ENCODE data around the gene EID2B.

EID2B gene

DNA sequence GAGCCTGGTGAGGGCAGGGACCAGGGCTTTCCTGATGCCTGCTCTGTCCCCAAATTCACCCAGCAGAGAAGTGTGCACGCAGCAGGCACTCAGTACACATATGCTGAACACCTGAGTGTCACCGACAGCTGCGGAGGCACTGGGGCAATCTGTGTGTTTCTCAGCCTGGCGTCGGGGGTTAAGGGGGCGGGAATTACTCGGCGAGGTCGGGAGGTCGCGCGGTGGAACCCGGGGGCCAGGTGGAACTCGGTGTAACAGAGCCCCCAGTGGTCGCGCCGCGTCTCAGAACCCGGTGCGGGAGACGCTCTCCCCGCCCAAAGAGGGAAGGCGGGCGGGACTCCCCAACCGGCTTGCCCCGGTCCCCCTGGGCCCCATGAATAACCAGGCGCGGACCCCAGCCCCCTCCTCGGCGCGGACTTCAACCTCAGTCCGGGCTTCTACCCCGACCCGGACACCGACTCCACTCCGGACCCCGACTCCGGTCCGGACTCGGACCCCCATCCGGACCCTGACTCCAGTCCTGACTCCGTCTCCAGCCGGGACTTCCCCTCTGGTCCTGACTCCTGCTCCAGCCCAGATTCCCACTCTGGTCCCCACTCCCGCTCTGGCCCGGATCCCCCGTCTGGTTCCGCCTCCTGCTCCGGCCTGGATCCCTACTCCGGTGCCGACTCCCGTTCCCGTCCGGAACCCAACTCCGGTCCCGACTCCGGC lies 17.7 kb downstream of the EID2B start, which contains the start of gene SELENOV:
Gene SELENOV, plus strand, starts transcription at position 300 of the 711 bp plus-strand sequence. Its CDS starts 74 bp downstream, at position 374.
- H3K36me3 ChIP-seq (ENCODE audit: control insufficient read depth in 2 of 2, insufficient read depth in 1 of 2, low read length in 2 of 2) = peaks cover 0 to 4% of the 10 kb centered on the region in 2 experiments; a peak in 1 of 3 replicates
- ChIA-PET CTCF (interaction anchor here (0.7 to 3.7 kb wide), 11 partner anchors 11 to 681 kb away, joined by 3 to 24 read pairs (median 5); partner anchors contain the start of genes EID2B and RPS16), POLR2A (interaction anchor here (0.6 to 0.9 kb wide), 2 partner anchors 74 to 79 kb away, joined by 3 to 11 read pairs; partner anchors contain the start of gene RPS16)
- peaks cover 17% of the 10 kb centered on the region for H3K4me1 ChIP-seq (ENCODE audit: control insufficient read depth, insufficient read depth, low read length)
- peak within 1 kb of the TSS; percentile 25 for H3K4me3 ChIP-seq (ENCODE audit: low read depth, low read length)
- no peaks in the 10 kb centered on the region for H3K9me3 ChIP-seq (ENCODE audit: control insufficient read depth, insufficient read depth, low read depth, low read length)
- peak within 1 kb of the TSS; percentile 16; the same call in 1 of the 2 replicates for H3K27ac ChIP-seq (ENCODE audit: extremely low read depth, low read depth, low read length)
- TF ChIP-seq ZNF214 (tag by site-specific recombination; IDR thresholded peaks at IDR 0.05; ENCODE audit: borderline replicate concordance) = no peak
- TF ChIP-seq ZNF394 (tag by site-specific recombination; IDR thresholded peaks at IDR 0.05; ENCODE audit: borderline replicate concordance) = no peak; the same call in 1 of the 2 replicates
- no peak for TF ChIP-seq ZNF561 (tag by site-specific recombination; IDR thresholded peaks at IDR 0.05; ENCODE audit: borderline replicate concordance)
- TF ChIP-seq ZNF626 (tag by site-specific recombination; IDR thresholded peaks at IDR 0.05) = no peak
- TF ChIP-seq, protein P1, sequence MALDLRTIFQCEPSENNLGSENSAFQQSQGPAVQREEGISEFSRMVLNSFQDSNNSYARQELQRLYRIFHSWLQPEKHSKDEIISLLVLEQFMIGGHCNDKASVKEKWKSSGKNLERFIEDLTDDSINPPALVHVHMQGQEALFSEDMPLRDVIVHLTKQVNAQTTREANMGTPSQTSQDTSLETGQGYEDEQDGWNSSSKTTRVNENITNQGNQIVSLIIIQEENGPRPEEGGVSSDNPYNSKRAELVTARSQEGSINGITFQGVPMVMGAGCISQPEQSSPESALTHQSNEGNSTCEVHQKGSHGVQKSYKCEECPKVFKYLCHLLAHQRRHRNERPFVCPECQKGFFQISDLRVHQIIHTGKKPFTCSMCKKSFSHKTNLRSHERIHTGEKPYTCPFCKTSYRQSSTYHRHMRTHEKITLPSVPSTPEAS (tag by site-specific recombination; IDR thresholded peaks at IDR 0.05) = no peak
- no peak for TF ChIP-seq ZNF292 (tag by site-specific recombination; IDR thresholded peaks at IDR 0.05; ENCODE audit: borderline replicate concordance, low read depth)
- TF ChIP-seq SCRT2 (tag by site-specific recombination; IDR thresholded peaks at IDR 0.05) = no peak
- no peak for TF ChIP-seq ZNF155 (tag by site-specific recombination; IDR thresholded peaks at IDR 0.05)
- peak; percentile 36; the same call in 1 of the 2 replicates for TF ChIP-seq ZBTB10 (tag by site-specific recombination; IDR thresholded peaks at IDR 0.05)
- no peak; the same call in 1 of the 2 replicates for TF ChIP-seq ZNF248 (tag by site-specific recombination; IDR thresholded peaks at IDR 0.05)
- no peak for TF ChIP-seq GLI2 (tag by site-specific recombination; IDR thresholded peaks at IDR 0.05; ENCODE audit: borderline replicate concordance, low read depth)
- TF ChIP-seq ZNF555 (tag by site-specific recombination; conservative IDR thresholded peaks at IDR 0.05) = no peak
- no peak for TF ChIP-seq GLI4 (tag by site-specific recombination; IDR thresholded peaks at IDR 0.05)
- TF ChIP-seq, protein P2, sequence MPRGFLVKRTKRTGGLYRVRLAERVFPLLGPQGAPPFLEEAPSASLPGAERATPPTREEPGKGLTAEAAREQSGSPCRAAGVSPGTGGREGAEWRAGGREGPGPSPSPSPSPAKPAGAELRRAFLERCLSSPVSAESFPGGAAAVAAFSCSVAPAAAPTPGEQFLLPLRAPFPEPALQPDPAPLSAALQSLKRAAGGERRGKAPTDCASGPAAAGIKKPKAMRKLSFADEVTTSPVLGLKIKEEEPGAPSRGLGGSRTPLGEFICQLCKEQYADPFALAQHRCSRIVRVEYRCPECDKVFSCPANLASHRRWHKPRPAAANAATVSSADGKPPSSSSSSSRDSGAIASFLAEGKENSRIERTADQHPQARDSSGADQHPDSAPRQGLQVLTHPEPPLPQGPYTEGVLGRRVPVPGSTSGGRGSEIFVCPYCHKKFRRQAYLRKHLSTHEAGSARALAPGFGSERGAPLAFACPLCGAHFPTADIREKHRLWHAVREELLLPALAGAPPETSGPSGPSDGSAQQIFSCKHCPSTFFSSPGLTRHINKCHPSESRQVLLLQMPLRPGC (tag by site-specific recombination; IDR thresholded peaks at IDR 0.05) = no peak
- TF ChIP-seq YY1 (tag by site-specific recombination; IDR thresholded peaks at IDR 0.05) = no peak
- TF ChIP-seq ZNF114 (tag by site-specific recombination; IDR thresholded peaks at IDR 0.05) = no peak
- no peak for TF ChIP-seq ZNF707 (tag by site-specific recombination; IDR thresholded peaks at IDR 0.05)
- 0 out of 2 replicates have a peak, but pooled peaks have one; percentile 9 for TF ChIP-seq ZNF423 (tag by site-specific recombination; IDR thresholded peaks at IDR 0.05)
- no peak for TF ChIP-seq RBAK (tag by site-specific recombination; IDR thresholded peaks at IDR 0.05)
- TF ChIP-seq ZNF791 (tag by site-specific recombination; IDR thresholded peaks at IDR 0.05) = no peak
- 0 out of 2 replicates have a peak, but pooled peaks have one; percentile 20 for TF ChIP-seq ZNF2 (tag by site-specific recombination; IDR thresholded peaks at IDR 0.05)
- TF ChIP-seq ZNF837 (tag by site-specific recombination; IDR thresholded peaks at IDR 0.05) = no peak
- TF ChIP-seq ZFP3 (tag by site-specific recombination; IDR thresholded peaks at IDR 0.05; ENCODE audit: low read depth) = no peak
- peak; percentile 51; the same call in 1 of the 2 replicates for TF ChIP-seq SP7 (tag by site-specific recombination; IDR thresholded peaks at IDR 0.05)
- TF ChIP-seq ZEB2 (tag by site-specific recombination; IDR thresholded peaks at IDR 0.05) = peak; percentile 68; the same call in 1 of the 2 replicates
- TF ChIP-seq ZNF146 (tag by site-specific recombination; IDR thresholded peaks at IDR 0.05) = no peak
- no peak for TF ChIP-seq ZNF621 (tag by site-specific recombination; IDR thresholded peaks at IDR 0.05)
- 0 out of 2 replicates have a peak, but pooled peaks have one; percentile 21 for TF ChIP-seq ZNF785 (tag by site-specific recombination; IDR thresholded peaks at IDR 0.05)
- no peak for TF ChIP-seq ZNF529 (tag by site-specific recombination; IDR thresholded peaks at IDR 0.05; ENCODE audit: insufficient replicate concordance)
- TF ChIP-seq ZNF433 (tag by site-specific recombination; IDR thresholded peaks at IDR 0.05; ENCODE audit: low read depth) = no peak
- no peak for TF ChIP-seq ZNF530 (tag by site-specific recombination; IDR thresholded peaks at IDR 0.05; ENCODE audit: low read depth)
- no peak for TF ChIP-seq ZNF133 (tag by site-specific recombination; IDR thresholded peaks at IDR 0.05)
- no peak for TF ChIP-seq ZNF175 (tag by site-specific recombination; IDR thresholded peaks at IDR 0.05)
- no peak for TF ChIP-seq TCF7L2 (IDR thresholded peaks at IDR 0.05; ENCODE audit: borderline replicate concordance, low read depth, low read length)
- TF ChIP-seq ZBTB1 (tag by site-specific recombination; IDR thresholded peaks at IDR 0.05) = no peak
